ENCODE data around the gene NUDT22. TPM values are rescaled to one million over a fixed set of nuclear protein-coding genes. Genes with fewer than 3 reads are reported as not detected.
A peak's percentile ranks its signal among the peaks of the same experiment; 100 is the strongest.

NUDT22 gene
- total and polyA plus RNA-seq, 2 of the 8 experiments (the other 6 are each of a cell fraction or from before 2014, with no cell fraction given): 43.4 to 69.0 TPM

DNA sequence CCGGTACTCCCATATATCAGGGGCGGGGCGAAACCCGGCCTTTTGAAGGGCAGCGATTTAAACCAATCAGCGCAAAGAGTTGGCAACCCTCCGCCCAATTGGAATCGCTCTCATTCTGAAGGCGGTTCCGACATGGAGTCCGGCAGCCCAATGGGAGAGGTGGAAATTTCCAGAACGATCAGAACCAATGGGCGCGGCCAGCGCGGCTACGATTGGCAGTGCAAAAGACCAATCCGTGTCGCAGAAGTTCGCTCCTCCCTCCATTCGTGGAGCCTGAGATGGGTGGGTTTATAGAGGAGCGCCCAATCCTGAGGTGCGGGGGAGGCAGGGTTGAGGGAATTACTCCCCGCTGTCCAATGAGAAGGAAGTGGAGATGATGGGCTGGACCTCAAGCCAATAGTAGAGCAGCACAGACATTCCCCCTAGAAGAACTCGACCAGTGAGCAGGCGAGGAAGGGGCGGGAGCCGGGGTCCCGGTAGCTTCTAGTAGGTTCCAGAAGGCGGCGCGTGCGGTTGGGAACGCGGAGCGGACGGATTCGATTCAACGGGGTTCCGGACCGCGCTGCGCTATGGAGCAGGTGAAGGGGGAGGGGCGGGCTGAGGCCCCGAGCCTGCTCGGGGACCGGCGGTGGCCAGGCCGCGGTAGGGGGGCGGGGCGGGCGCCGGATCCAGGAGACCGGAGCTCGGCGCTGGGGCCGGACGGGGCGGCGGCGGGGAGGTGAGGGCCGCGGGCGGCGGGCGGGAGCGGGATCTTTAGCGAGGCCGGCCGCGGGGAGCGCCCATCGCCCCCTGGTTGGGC lies 40.2 kb upstream of the NUDT22 start, which contains the start of gene STIP1 (continued):
- TF ChIP-seq RAD21 (IDR thresholded peaks at IDR 0.05 in 1 of 2, conservative IDR thresholded peaks at IDR 0.05 in 1 of 2; ENCODE audit: low read depth in 2 of 2, low read length in 2 of 2) (peak in 1 of 2 experiments; percentile 23; a peak in 1 of 4 replicates), CREB1 (IDR thresholded peaks at IDR 0.05) (peak; percentile 45; the same call in 1 of the 2 replicates)

Measured in H1 (cell line).